Lung (tissue), 12 donors: ENCODE measurements around the gene UBXN11. TPM values are rescaled to one million over a fixed set of nuclear protein-coding genes. Genes with fewer than 3 reads are reported as not detected.
A peak's percentile ranks its signal among the peaks of the same experiment; 100 is the strongest.
"Not testable (repeated sequence)": the region's sequence is repeated elsewhere in the genome, so short reads cannot be mapped to it uniquely, and the experiment has no call there.

Experiments
- ATAC-seq: fragments of 200-7000 bp; cut with Tn5 transposase; one replicate; pipeline ENCODE4 v1.9.1; 2020; ENCODE audit warnings: moderate number of reproducible peaks; ENCODE audit not compliant: insufficient read depth, low FRiP score
- DNase-seq, 3 donors: peaks; one replicate each; pipeline ENCODE4 v3.0.0-alpha.2; 2013 to 2017
- H3K27ac ChIP-seq, 2 donors: one replicate each; pipeline ENCODE4 v1.5.1; 2013; ENCODE audit warnings: mild to moderate bottlenecking in 2 of 2, moderate library complexity in 2 of 2, control low read depth in 1 of 2, inconsistent platforms in 1 of 2, low read depth in 1 of 2, low read length in 1 of 2
- H3K27me3 ChIP-seq, 3 donors: one replicate each; pipeline ENCODE4 v1.5.1; 2013; ENCODE audit warnings: low read length in 2 of 3; ENCODE audit not compliant: control insufficient read depth in 3 of 3, insufficient read depth in 3 of 3
- H3K36me3 ChIP-seq, 4 donors: one replicate each; pipeline ENCODE4 v1.5.1; 2013; ENCODE audit warnings: low read length in 4 of 4, mild to moderate bottlenecking in 1 of 4, moderate library complexity in 1 of 4; ENCODE audit not compliant: control insufficient read depth in 4 of 4, insufficient read depth in 4 of 4
- H3K4me1 ChIP-seq, 5 donors: one replicate each; pipeline ENCODE4 v1.5.1; 2013; ENCODE audit warnings: low read length in 5 of 5, mild to moderate bottlenecking in 2 of 5, moderate library complexity in 1 of 5; ENCODE audit not compliant: control insufficient read depth in 5 of 5, insufficient read depth in 5 of 5
- H3K4me3 ChIP-seq: one replicate; pipeline ENCODE4 v1.5.1; 2013; ENCODE audit warnings: mild to moderate bottlenecking, control low read depth, moderate library complexity
- H3K9ac ChIP-seq, 2 donors: one replicate each; pipeline ENCODE4 v1.5.1; 2013; ENCODE audit warnings: low read length in 2 of 2, control low read depth in 1 of 2; ENCODE audit not compliant: insufficient read depth in 1 of 2
- H3K9me3 ChIP-seq, 4 donors: one replicate each; pipeline ENCODE4 v1.5.1; 2013; ENCODE audit warnings: low read length in 3 of 4, mild to moderate bottlenecking in 1 of 4, moderate library complexity in 1 of 4; ENCODE audit not compliant: control insufficient read depth in 4 of 4, insufficient read depth in 3 of 4
- WGBS, 2 donors: extraction: QIAGEN DNeasy Blood & Tissue Kit; methylation state at CpG; one replicate each; pipeline ENCODE4 v1.1.7; 2013; 5-methylcytosine and 5-hydroxymethylcytosine counted together
- polyA plus RNA-seq, 2 donors: library from polyadenylated mRNA; stranded (reverse); fragments of 200-250 nt; gene quantifications; one replicate each; pipeline ENCODE4 v1.2.1, GENCODE V29; 2013
- total RNA-seq, 2 donors: library from RNA; depleted of rRNA in 1 of 2; stranded (reverse); fragments of >200 nt in 1 of 2; gene quantifications; one replicate each; pipeline ENCODE4 v1.2.1, GENCODE V29; 2014 to 2021
- TF ChIP-seq, protein P1 (sequence below): IDR thresholded peaks from 2 replicates; pipeline ENCODE4 v1.5.1; 2012; ENCODE audit warnings: mild to moderate bottlenecking; ENCODE audit errors: control extremely low read depth, extremely low read depth
- donor health status: control.
- donor health status: control.
- donor health status: Bipolar disorder and iron deficiency.
- donor health status: healthy.
- donor health status: DM: yes; HTN: yes; CAD: no.

Gene UBXN11
- total and polyA plus RNA-seq, 4 donors, result 20.1 to 82.1 (median 54.9) TPM

GRCh38 chr1:26315874-26316850, 9.7 kb upstream of the UBXN11 start:
- Histone ChIP-seq H3K4me1 (peaks cover 0 to 2% (median 0%) of the 10 kb centered on the region in 5 donors), H3K36me3 (no peaks in the 10 kb centered on the region), H3K4me3 (no peak overlapping the region), H3K27me3 (peaks cover 0 to 2% (median 0%) of the 10 kb centered on the region in 3 donors), H3K27ac (peak overlapping the region in 1 of 2 donors; percentile 16), H3K9me3 (no peaks in the 10 kb centered on the region), H3K9ac (no peak overlapping the region)
- 84% methylated on average over 8 of the region's 8 CpGs for WGBS, 2 donors
- TF ChIP-seq, protein P1, sequence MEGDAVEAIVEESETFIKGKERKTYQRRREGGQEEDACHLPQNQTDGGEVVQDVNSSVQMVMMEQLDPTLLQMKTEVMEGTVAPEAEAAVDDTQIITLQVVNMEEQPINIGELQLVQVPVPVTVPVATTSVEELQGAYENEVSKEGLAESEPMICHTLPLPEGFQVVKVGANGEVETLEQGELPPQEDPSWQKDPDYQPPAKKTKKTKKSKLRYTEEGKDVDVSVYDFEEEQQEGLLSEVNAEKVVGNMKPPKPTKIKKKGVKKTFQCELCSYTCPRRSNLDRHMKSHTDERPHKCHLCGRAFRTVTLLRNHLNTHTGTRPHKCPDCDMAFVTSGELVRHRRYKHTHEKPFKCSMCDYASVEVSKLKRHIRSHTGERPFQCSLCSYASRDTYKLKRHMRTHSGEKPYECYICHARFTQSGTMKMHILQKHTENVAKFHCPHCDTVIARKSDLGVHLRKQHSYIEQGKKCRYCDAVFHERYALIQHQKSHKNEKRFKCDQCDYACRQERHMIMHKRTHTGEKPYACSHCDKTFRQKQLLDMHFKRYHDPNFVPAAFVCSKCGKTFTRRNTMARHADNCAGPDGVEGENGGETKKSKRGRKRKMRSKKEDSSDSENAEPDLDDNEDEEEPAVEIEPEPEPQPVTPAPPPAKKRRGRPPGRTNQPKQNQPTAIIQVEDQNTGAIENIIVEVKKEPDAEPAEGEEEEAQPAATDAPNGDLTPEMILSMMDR, result no peak
- DNase-seq, result no peak
- no peak for ATAC-seq

GRCh38 chr1:26314501-26314900, 8.1 kb upstream of the UBXN11 start:
- ATAC-seq, result no peak
- H3K27ac ChIP-seq, result no peak overlapping the region
- H3K4me3 ChIP-seq, result no peak overlapping the region
- no peak overlapping the region for H3K9ac ChIP-seq
- no peaks in the 10 kb centered on the region for H3K36me3 ChIP-seq
- peaks cover 0 to 2% (median 0%) of the 10 kb centered on the region in 3 donors for H3K27me3 ChIP-seq
- H3K9me3 ChIP-seq, result no peaks in the 10 kb centered on the region
- TF ChIP-seq, protein P1, result no peak
- no peaks in the 10 kb centered on the region for H3K4me1 ChIP-seq
- WGBS, 2 donors, result 82 to 94% methylated on average over 5 of the region's 5 CpGs
- no peak for DNase-seq

DNA sequence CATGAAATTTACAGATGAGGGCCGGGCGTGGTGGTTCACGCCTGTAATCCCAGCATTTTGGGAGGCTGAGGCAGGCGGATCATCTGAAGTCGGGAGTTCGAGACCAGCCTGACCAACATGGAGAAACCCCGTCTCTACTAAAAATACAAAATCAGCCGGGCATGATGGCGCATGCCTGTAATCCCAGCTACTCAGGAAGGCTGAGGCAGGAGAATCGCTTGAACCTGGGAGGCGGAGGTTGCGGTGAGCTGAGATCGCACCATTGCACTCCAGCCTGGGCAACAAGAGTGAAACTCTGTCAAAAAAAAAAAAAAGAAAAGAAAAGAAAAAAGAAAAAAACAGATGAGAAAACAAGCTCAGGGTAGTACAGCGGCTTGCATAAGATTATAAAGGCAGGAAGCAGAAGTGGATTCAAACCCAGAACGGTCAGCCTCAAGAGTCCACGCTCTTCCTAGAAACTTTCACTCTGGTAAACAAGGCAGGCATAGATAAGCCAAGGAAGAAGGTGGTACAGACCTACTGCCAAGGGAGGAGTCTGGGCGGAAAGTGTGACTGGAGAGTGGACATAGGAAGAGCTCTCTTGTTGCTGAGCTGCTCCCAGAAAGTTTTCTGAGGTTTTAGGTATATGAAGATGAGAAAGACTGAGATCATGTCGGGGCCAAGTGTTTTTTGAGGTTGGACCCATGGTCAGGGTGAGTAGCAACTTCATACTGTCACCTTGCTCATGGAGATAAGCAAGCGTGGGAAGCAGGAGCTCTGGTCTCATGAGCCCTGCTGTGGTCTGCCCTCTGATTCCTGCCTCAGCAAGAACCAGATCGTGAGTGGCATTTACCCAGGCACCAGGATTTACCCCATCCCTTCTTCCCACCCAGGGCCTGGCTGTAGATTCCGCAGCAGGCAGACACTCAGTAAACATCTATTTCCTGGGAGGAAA, 1.8 kb upstream of the UBXN11 start:
- not testable (repeated sequence) for ATAC-seq, H3K9me3 ChIP-seq, H3K9ac ChIP-seq, DNase-seq, H3K4me3 ChIP-seq, H3K27me3 ChIP-seq, H3K36me3 ChIP-seq
- Histone ChIP-seq H3K27ac (peak overlapping the region in 1 of 2 donors; percentile 80), H3K4me1 (peaks cover 0 to 11% (median 5%) of the 10 kb centered on the region in 5 donors)
- WGBS, 2 donors, result 76% methylated on average over 21 of the region's 21 CpGs
